Peyer's patch (tissue), 4 donors: ENCODE data around the gene ANKRD16.

Source experiments
- POLR2A ChIP-seq, 2 donors: fragments of 450-650 bp; IDR thresholded peaks; one replicate each; pipeline ENCODE4 v1.5.1; 2017; ENCODE audit warnings: antibody characterized with exemption in 2 of 2, mild to moderate bottlenecking in 2 of 2, moderate library complexity in 2 of 2
- TF ChIP-seq, protein P1 (sequence below), 6 experiments: fragments of 450-650 bp in 4 of 6; fragments of 200-600 bp in 2 of 6; sonication (generic) in 1 of 6; IDR thresholded peaks; one replicate each; pipeline ENCODE4 v1.5.1; 2017 to 2019; ENCODE audit warnings: antibody characterized with exemption in 6 of 6, mild to moderate bottlenecking in 3 of 6, moderate library complexity in 1 of 6

DNA sequence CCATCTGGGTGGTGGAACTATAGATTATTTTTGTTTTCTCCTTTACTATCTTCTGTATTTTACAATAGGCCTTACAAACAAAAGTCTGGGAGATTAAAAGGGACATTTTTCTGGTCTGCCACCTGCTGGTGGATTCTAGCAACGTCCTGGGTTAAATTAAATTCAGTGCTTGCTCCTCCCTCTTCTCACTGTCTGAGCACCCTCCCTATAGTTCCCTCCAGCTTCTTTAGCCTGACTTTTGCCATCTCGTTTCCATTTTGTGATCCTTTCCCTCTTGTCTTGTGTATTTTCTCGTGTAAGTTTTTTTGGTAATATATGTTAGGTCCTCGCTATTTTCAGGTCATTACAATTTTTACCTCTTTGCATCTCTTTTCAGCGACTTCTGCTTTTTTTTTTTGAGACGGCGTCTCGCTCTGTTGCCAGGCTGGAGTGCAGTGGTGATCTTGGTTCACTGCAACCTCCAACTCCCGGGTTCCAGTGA lies 16.1 kb downstream of the ANKRD16 start:
- TF ChIP-seq, protein P1, sequence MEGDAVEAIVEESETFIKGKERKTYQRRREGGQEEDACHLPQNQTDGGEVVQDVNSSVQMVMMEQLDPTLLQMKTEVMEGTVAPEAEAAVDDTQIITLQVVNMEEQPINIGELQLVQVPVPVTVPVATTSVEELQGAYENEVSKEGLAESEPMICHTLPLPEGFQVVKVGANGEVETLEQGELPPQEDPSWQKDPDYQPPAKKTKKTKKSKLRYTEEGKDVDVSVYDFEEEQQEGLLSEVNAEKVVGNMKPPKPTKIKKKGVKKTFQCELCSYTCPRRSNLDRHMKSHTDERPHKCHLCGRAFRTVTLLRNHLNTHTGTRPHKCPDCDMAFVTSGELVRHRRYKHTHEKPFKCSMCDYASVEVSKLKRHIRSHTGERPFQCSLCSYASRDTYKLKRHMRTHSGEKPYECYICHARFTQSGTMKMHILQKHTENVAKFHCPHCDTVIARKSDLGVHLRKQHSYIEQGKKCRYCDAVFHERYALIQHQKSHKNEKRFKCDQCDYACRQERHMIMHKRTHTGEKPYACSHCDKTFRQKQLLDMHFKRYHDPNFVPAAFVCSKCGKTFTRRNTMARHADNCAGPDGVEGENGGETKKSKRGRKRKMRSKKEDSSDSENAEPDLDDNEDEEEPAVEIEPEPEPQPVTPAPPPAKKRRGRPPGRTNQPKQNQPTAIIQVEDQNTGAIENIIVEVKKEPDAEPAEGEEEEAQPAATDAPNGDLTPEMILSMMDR (IDR thresholded peaks at IDR 0.05), result peak; percentile 76 to 86 (median 82)
- TF ChIP-seq POLR2A (IDR thresholded peaks at IDR 0.05), result no peak
